Neural cell (in vitro differentiated cells): ENCODE measurements around the gene VPS8. TPM values are rescaled to one million over a fixed set of nuclear protein-coding genes. Genes with fewer than 3 reads are reported as not detected.

Experiments
- H2AFZ ChIP-seq: fragments of 200-600, 300-800 bp; sonication (generic), shearing (Covaris generic); 2 replicates; pipeline ENCODE4 v1.6.0; 2014; ENCODE audit warnings: low read depth, mild to moderate bottlenecking, antibody characterized with exemption, low read length, moderate library complexity
- H3F3A ChIP-seq: fragments of 200-600 bp; shearing (Covaris generic); 2 replicates; pipeline ENCODE4 v1.6.1; 2016; ENCODE audit warnings: mild to moderate bottlenecking, moderate library complexity, mixed read lengths, antibody characterized with exemption, low read length; ENCODE audit not compliant: insufficient read depth, poor library complexity, severe bottlenecking
- H3K27ac ChIP-seq: fragments of 200-600, 300-800 bp; sonication (generic), shearing (Covaris generic); 2 replicates; pipeline ENCODE4 v1.5.1; 2014; ENCODE audit warnings: mild to moderate bottlenecking, low read length, moderate library complexity
- H3K27me3 ChIP-seq: fragments of 300-800, 200-600 bp; sonication (generic), shearing (Covaris generic); 2 replicates; pipeline ENCODE4 v1.6.0; 2014; ENCODE audit warnings: mild to moderate bottlenecking, low read depth, low read length, moderate library complexity; ENCODE audit not compliant: insufficient read depth
- H3K36me3 ChIP-seq: fragments of 300-800, 200-600 bp; sonication (generic), shearing (Covaris generic); 2 replicates; pipeline ENCODE4 v1.5.1; 2014; ENCODE audit warnings: mild to moderate bottlenecking, antibody characterized with exemption, low read length, moderate library complexity; ENCODE audit not compliant: insufficient read depth
- H3K4me2 ChIP-seq: fragments of 300-800, 200-600 bp; sonication (generic), shearing (Covaris generic); 2 replicates; pipeline ENCODE4 v1.6.0; 2014; ENCODE audit warnings: mild to moderate bottlenecking, low read length
- H3K4me3 ChIP-seq: fragments of 300-800, 200-600 bp; sonication (generic), shearing (Covaris generic); 2 replicates; pipeline ENCODE4 v1.5.1; 2014; ENCODE audit warnings: mild to moderate bottlenecking, low read length, moderate library complexity
- H3K79me2 ChIP-seq: fragments of 200-600 bp; shearing (Covaris generic); replicated peaks from 2 replicates; pipeline ENCODE4 v1.6.0; 2014; ENCODE audit warnings: mild to moderate bottlenecking, low read length, moderate library complexity; ENCODE audit not compliant: insufficient read depth
- H3K9ac ChIP-seq: fragments of 300-800, 200-600 bp; sonication (generic), shearing (Covaris generic); 2 replicates; pipeline ENCODE4 v1.6.1; 2016; ENCODE audit warnings: mild to moderate bottlenecking, low read length, mixed read lengths
- H3K9me2 ChIP-seq: fragments of 200-600 bp; shearing (Covaris generic); 2 replicates; pipeline ENCODE4 v1.6.1; 2016; ENCODE audit warnings: mild to moderate bottlenecking, low read length, mixed read lengths; ENCODE audit not compliant: insufficient read depth
- H3K9me3 ChIP-seq: fragments of 200-600, 300-800 bp; sonication (generic), shearing (Covaris generic); 2 replicates; pipeline ENCODE4 v1.6.1; 2016; ENCODE audit warnings: mild to moderate bottlenecking, mixed run types, low read length, moderate library complexity, mixed read lengths
- H4K20me1 ChIP-seq: fragments of 200-600 bp; shearing (Covaris generic); 2 replicates; pipeline ENCODE4 v1.6.1; 2016; ENCODE audit warnings: mild to moderate bottlenecking, mixed run types; ENCODE audit not compliant: insufficient read depth
- CTCF ChIP-seq: fragments of 450-650 bp; IDR thresholded peaks from 2 replicates; pipeline ENCODE4 v1.5.1; 2014; ENCODE audit warnings: antibody characterized with exemption, mild to moderate bottlenecking, moderate library complexity; ENCODE audit not compliant: poor library complexity, severe bottlenecking
- EP300 ChIP-seq: fragments of 450-650 bp; conservative IDR thresholded peaks from 2 replicates; pipeline ENCODE4 v1.6.1; 2014; ENCODE audit warnings: antibody characterized with exemption, mild to moderate bottlenecking, moderate library complexity; ENCODE audit not compliant: poor library complexity, severe bottlenecking
- EZH2 ChIP-seq: fragments of 200-600, 300-800 bp; shearing (Covaris generic), sonication (generic); IDR thresholded peaks from 2 replicates; pipeline ENCODE4 v1.6.1; 2014; ENCODE audit warnings: antibody characterized with exemption, low read length, borderline replicate concordance, mild to moderate bottlenecking; ENCODE audit not compliant: insufficient read depth, poor library complexity, severe bottlenecking
- MXI1 ChIP-seq: fragments of 450-650 bp; conservative IDR thresholded peaks from 2 replicates; pipeline ENCODE4 v1.6.1; 2014; ENCODE audit warnings: antibody characterized with exemption, mild to moderate bottlenecking; ENCODE audit not compliant: poor library complexity, severe bottlenecking
- POLR2AphosphoS5 ChIP-seq: IDR thresholded peaks from 2 replicates; pipeline ENCODE4 v1.6.1; 2012
- RAD21 ChIP-seq: fragments of 450-650 bp; conservative IDR thresholded peaks from 2 replicates; pipeline ENCODE4 v1.6.1; 2014; ENCODE audit warnings: antibody characterized with exemption, mild to moderate bottlenecking, moderate library complexity
- REST ChIP-seq: IDR thresholded peaks from 2 replicates; pipeline ENCODE4 v1.6.1; 2012; ENCODE audit warnings: borderline replicate concordance
- SMC3 ChIP-seq: fragments of 450-650 bp; conservative IDR thresholded peaks from 2 replicates; pipeline ENCODE4 v1.6.1; 2014; ENCODE audit warnings: antibody characterized with exemption, mild to moderate bottlenecking, moderate library complexity; ENCODE audit not compliant: poor library complexity
- TAF1 ChIP-seq: IDR thresholded peaks from 2 replicates; pipeline ENCODE4 v1.6.1; 2012; ENCODE audit warnings: low read depth
- polyA plus RNA-seq: library from polyadenylated mRNA; depleted of rRNA; stranded (reverse); fragments of >200 nt; gene quantifications from 2 replicates; pipeline ENCODE4 v1.2.3, GENCODE V29; 2014

VPS8 gene
- polyA plus RNA-seq, 1 donor from 2014 or later: 146 TPM

- no peaks in the 10 kb centered on the region for H3K36me3 ChIP-seq
- H3K27me3 ChIP-seq: no peaks in the 10 kb centered on the region
- no peaks in the 10 kb centered on the region for H3K9me3 ChIP-seq
- no peaks in the 10 kb centered on the region for H4K20me1 ChIP-seq
- no peaks in the 10 kb centered on the region for H3F3A ChIP-seq
- H3K4me3 ChIP-seq: no peak overlapping the region
- no peaks in the 10 kb centered on the region for H3K79me2 ChIP-seq
- TF ChIP-seq POLR2AphosphoS5 (no peak), EP300 (no peak), REST (no peak), RAD21 (no peak), TAF1 (no peak), MXI1 (no peak), CTCF (no peak), SMC3 (no peak), EZH2 (no peak)
- no peaks in the 10 kb centered on the region for H3K9me2 ChIP-seq
- no peak overlapping the region for H3K4me2 ChIP-seq
- H2AFZ ChIP-seq: no peak overlapping the region
- H3K27ac ChIP-seq: no peak overlapping the region
- no peak overlapping the region for H3K9ac ChIP-seq
These were observed 30.9 kb upstream of the VPS8 start for GRCh38 chr3:184780981-184781515.

GRCh38 chr3:184781801-184782200 is 30.2 kb upstream of the VPS8 start:
- H3K9me3 ChIP-seq: no peaks in the 10 kb centered on the region
- H4K20me1 ChIP-seq: no peaks in the 10 kb centered on the region
- H3F3A ChIP-seq: no peaks in the 10 kb centered on the region
- no peaks in the 10 kb centered on the region for H3K36me3 ChIP-seq
- TF ChIP-seq RAD21 (no peak), REST (no peak), SMC3 (no peak), EZH2 (no peak), POLR2AphosphoS5 (no peak), EP300 (no peak), MXI1 (no peak), TAF1 (no peak), CTCF (no peak)
- H3K27me3 ChIP-seq: no peaks in the 10 kb centered on the region
- no peak overlapping the region for H3K27ac ChIP-seq
- H3K9me2 ChIP-seq: no peaks in the 10 kb centered on the region
- H3K9ac ChIP-seq: no peak overlapping the region
- no peak overlapping the region for H2AFZ ChIP-seq
- H3K4me3 ChIP-seq: no peak overlapping the region
- no peak overlapping the region for H3K4me2 ChIP-seq
- H3K79me2 ChIP-seq: no peaks in the 10 kb centered on the region
